HG03196 (cell line): Measurements from ENCODE around the gene IPO4.
"Not testable (repeated sequence)": the region's sequence is repeated elsewhere in the genome, so short reads cannot be mapped to it uniquely, and the experiment has no call there.

Experiments used
- ATAC-seq: cut with Tn5 transposase; IDR thresholded peaks from one replicate; pipeline ENCODE4 v1.9.1; 2021; ENCODE audit not compliant: unreplicated experiment

IPO4 gene

DNA sequence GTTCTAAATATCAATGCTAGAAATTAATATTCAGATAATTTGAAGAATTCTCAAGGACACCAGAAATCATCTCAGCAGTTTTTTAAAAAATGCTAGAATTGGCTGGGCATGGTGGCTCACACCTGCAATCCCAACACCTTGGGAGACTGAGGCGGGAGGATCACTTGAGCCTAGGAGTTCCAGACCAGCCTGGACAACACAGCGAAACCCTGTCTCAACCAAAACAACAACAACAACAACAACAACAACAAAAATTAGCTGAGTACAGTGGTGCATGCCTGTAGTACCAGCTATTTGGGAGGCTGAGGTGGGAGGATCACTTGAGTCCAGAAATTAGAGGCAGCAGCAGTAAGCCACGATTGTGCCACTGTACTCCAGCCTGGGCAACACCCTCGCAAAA, 30.5 kb upstream of the IPO4 start:
- no peak for ATAC-seq

DNA sequence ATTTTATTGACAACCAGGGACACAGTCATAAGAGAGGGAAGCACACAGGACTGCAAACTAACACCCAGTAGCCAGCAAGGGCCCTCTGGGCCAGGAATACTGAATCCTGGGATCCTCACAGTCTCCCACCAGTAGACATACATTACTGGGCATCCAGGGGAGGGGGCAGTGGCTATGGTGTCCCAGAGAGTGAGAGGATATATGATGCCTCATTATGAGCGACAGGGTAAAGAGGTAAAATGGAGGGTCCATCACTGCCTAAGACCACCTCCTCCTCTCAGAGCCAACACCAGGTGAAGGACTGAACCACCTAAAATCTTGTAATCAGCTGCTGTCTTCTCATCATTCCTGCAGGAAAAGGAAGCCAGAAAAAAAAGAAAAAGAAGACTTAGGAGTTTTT, 28.3 kb upstream of the IPO4 start:
- ATAC-seq = not testable (repeated sequence)

DNA sequence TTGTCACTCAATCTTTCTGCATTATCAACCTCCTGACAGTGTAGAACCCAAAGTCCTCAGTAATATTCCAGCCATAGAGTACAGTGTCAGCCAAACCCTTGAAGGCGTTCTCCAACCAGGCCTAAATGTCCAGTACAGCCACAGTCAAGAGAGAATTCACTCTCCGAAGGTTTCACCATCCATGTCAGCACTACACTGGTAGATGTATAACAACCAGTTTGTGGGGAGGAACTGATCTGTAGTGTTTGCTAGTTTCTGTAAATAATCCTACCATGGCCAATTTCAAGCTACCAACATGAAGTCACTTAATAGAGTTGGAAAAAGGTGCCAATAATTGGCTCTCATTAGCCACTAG, 27.7 kb upstream of the IPO4 start:
- no peak for ATAC-seq

DNA sequence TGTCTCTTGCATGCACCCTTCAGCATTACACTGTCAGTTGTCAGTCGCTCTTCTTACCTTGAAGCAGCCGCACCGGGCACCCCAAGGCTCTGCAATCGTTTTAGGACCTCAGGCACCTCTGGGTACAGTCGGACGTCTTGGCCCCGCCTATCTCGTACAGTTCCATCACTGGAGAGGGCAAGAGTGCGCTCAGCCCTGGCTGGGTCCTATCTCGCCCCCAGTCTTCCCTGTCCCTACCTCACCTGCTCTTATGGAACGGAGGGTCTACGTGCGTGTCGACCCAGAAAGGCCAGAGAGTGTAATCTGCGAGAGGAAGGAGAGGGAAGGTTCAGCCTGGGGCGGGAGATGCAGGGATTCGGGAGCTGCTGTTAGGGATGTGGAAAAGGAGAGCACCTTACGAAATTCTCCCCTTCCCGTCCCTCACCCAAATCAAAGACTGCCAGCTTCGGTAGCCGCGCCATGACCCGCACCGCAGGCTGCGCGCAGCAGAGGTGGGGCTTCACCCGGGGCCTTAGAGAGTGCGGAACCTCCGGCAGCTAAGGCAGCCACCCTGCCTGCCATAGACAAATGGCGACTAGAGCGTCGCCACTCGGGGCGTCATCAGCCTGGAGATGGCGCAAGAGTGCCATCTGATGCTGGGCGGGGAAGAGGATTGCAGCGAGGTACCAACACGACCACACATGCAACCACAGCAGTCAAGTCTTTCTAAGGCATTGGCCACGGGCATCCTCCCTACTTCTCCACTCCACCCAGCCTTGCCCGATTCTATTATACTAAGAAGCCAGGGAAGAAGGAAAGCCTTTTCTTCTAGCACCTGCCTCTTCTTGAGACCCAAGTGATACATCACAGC, 27.1 kb upstream of the IPO4 start, which contains the start of gene MDP1:
Gene MDP1, minus strand, starts transcription at position 572 of the 850 bp plus-strand sequence. Its CDS starts 111 bp downstream, at position 461.
- ATAC-seq = peak; percentile 65

DNA sequence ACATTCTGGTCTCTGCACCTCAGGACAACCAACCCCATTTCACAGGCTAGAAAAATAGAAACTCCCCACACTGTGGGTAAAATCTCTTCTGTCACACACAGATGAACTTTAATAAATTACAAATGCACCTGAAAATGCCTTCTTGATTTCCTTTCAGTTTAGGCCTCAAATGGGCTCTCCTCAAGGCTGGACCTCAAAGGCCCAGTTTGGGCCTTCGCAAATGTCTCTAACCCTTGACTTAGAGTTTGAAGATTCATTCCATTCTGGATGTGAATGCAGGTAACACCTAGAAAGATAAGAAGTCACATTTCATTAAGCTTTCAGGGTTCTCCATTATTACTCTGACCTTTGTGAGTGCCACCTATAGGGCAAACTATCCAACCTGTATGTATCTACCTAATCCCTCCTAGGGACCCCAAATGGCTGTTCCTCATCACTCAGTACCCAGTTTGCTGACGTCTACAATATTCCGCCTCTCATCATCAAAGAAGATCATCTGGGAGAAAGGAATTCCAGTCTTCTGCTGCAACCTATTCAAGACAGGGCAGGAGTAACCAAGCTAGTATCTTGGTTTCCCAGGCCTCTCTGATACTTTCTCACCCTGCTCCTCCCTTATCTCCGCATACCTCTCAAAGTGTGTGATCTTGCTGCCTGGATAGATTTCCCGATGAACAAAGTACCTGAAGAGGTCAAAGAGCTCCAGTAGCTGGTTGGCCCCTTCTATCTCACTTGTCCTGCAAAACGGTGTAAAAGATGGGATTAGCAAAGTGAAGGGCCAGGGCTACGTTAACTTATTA, 25.4 kb upstream of the IPO4 start:
- ATAC-seq = no peak

DNA sequence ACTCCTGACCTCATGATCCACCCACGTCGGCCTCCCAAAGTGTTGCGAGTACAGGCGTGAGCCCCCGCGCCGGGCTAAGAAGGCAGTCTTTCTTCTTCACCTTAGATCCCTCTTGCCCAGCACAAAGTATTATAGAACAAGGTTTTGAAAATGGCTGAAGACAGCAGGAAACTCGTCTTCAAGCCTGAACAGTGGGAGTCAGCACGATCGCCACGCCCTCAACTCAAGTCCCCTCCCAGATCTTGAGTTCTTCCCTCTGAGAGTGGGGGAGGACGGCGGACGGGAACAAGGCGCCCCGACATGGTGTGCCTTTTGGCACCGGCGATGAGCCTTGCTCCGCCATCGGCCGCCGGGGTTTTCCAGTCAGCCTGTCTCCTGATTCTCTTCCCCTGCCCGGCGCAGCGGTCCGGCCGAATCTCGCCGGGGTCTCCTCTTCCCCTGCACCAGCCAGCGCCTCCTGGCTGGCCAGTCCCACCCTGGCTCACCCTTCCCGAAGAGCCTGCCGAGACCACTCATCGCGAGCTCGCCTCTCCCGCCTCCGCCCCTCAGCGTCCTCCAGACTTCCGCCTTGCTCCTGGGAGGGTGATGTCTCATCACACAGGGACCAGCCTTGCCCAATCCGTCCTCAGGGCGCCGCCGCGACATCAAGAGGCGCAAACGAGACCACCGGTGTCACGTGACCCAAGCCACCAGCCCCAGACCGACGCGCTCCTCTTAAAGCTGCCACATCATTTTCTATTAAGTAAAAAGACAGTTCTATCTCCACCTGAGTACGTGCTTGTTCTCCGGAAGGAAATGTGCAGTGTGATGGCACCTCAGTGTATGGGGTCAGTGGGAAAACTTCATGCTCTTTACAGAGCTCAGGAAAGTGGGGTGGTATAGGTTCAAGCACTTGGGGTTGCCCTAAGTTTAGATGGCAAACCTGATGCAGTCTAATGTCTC, 24.6 kb upstream of the IPO4 start, which contains the start of gene CHMP4A:
Gene CHMP4A, minus strand, starts transcription at position 565 of the 942 bp plus-strand sequence. Its CDS starts 49 bp downstream, at position 516.
- ATAC-seq = peak; percentile 82

DNA sequence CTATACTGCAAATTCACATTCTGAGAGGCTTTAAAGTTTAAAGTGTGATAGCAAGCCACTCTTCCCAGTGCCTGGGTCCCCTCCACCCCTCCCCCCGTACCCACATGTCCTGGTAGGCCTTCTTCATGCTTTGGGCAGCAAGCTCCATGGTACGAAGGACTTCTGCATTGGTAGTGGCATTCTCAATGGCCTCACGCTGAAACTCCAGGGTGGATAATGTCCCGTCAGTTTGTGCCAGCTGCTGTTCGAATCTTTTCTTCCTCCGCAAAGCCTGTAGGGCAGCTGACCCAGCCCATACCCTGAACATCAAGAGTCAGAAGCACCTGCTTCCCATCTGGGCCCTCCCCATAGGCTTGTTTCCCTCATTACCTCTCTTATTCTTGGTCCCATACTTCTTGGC, 22.7 kb upstream of the IPO4 start:
- ATAC-seq = no peak

DNA sequence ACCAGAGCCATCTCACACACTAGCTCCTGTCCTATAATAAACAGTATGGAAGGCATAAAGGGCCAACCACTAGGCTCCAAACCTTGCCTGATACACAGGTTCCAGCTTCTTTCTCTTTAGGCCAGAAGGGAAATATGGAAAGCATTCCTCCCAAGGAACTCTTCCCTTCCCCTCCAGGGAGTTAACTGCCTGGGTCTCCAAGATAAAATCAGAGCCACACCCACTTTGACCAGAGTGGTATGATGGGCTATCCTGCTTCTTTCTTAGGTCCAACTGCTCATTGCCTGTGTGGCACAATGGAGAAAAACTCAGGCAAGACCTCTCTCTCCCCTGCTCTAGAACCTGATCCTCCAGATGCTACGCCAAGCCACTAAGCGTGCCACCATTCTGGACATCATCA, 19.0 kb upstream of the IPO4 start:
- no peak for ATAC-seq

DNA sequence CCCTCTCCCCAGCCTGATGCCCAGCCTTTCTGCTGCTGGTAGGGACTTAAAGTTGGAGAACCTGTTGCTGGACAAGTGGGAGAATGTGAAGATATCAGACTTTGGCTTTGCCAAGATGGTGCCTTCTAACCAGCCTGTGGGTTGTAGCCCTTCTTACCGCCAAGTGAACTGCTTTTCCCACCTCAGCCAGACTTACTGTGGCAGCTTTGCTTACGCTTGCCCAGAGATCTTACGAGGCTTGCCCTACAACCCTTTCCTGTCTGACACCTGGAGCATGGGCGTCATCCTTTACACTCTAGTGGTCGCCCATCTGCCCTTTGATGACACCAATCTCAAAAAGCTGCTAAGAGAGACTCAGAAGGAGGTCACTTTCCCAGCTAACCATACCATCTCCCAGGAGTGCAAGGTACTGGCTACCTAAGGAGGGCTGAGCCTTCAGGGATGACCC, 18.5 kb upstream of the IPO4 start:
- ATAC-seq = no peak

DNA sequence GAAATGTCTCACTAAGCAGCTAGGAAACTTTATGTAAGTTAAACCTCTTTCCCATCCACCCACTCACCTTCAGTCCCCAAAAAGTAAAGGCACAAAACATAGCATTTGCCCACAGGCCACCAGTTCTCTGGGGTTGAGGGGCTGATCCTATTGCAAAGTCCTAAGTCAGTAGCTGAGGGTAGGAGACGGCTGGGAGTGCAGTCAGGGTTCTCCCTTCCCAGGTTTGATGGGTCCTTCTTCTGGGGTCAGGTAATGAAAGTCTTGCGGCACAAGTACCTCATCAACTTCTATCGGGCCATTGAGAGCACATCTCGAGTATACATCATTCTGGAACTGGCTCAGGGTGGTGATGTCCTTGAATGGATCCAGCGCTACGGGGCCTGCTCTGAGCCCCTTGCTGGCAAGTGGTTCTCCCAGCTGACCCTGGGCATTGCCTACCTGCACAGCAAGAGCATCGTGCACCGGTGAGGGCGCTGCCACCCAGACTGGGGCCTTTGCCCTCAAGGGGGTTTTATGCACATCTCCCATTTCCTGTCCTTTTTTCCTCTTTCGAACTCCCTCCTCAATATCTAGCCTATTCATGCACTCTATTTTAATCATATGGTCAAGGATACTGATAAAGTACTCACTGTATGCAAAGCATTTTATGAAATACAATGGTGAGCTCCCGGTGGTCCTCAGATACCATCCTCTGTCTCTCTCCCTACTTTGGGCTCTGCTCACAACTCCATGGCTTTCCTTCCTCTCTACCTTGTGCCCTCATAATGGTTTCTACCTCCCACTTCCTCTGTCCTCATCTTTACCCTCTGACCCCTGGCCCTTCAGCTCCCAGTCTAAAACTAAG, 17.9 kb upstream of the IPO4 start:
- ATAC-seq = no peak

DNA sequence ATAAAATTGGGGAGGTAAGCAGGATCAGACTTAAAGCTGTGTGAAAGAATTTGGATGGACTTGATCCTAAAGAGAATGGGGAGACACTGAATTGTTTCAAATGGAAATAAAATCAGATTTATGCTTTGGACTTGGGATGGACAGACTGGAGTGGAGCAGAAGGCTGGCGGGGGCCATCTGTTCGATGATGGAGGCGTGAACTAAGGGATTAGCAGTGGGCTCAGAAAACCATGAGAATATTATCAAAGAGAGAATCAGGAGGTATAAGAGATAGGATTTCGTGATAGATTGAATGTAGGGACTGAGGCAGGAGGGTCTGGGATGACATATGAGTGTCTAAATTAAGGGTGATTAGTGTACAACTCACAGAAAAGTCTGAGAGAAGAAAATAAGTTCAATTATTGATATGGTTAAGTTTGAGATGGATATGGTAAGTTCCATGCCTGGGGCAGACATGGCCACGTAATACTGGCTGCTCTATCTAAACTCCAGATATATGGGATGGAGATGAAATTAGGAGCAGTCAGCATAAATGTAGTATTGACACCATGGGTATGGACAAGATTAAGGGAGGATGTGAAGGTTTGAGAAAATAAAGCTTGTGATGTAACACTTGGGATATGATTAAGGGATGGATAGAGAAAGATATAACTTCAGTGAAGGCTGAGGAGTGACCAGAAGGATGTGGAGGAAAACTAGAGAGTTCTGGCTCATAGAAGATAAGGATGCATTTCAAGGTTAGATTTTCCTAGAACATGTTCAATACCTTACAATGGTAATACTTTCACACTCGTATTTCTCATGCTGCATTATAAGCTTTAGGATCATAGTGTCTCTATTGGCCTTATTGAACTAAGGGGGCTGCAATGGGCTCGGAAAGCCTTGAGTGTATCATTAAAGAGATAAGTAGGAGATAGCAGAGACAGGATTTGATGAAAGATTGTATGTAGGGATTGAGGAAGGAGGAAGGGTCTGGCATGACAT, 15.8 kb upstream of the IPO4 start:
- no peak for ATAC-seq

DNA sequence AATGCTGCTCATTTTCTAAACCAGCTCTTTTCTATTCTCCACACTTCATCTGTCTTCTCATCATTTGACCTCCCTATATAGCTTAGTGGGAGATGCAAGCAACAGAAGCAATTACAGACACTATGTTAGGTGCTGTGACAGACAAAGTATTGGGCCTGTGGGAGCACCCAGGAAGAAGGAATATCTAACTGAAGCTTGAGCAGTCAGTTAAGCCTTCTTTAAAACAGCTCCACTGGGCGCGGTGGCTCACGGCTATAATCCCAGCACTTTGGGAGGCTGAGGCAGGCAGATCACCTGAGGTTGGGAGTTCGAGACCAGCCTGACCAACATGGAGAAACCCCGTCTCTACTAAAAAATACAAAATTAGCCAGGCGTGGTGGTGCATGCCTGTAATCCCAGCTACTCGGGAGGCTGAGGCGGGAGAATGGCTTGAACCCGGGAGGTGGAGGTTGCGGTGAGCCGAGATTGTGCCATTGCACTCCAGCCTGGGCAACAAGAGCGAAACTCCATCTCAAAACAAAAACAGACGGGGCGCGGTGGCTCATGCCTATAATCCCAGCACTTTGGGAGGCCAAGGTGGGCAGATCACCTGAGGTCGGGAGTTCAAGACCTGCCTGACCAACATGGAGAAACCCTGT, 14.8 kb upstream of the IPO4 start:
- not testable (repeated sequence) for ATAC-seq

DNA sequence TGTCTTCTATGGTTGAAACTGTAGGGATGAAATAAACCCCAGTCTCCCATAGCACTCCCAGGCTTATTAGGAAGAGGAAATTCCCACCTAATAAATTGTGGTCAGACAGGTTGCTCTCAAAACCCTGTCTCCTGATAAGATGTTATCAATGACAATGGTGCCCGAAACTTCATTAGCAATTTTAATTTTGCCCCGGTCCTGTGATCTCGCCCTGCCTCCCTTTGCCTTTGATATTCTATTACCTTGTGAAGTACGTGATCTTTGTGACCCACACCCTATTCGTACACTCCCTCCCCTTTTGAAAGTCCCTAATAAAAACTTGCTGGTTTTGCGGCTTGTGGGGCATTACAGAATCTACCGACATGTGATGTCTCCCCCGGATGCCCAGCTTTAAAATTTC, 13.9 kb upstream of the IPO4 start:
- ATAC-seq = not testable (repeated sequence)

DNA sequence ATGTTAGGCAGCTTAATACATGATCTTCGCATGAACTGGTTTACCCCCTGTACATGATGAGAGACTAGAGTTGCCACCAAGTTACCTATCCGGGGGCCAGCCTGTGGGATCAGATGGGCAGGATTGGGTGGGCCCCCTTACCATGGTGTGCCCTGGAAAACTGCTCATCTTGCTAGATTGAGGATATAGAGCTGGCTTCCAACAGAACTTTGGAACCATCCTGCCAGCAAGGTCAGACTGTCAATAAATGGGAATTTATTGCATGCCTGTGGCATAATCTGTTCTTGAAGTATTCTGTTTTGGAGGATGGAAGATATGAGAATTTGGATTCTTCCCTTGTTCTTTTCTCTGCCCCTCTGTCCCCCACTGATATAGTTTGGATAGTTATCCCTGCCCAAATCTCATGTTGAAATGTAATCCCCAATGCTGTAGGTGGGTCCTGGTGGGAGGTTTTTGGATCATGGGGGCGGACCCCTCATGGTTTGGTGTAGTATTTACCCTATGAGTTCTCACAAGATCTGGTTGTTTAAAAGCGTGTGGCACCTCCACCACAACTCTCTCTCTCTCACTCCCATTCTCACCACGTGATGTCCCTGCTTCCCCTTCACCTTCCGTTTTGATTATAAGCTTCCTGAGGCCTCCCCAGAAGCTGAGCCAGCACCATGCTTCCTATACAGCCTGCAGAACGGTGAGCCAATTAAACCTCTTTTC, 10.4 kb upstream of the IPO4 start:
- ATAC-seq = no peak

DNA sequence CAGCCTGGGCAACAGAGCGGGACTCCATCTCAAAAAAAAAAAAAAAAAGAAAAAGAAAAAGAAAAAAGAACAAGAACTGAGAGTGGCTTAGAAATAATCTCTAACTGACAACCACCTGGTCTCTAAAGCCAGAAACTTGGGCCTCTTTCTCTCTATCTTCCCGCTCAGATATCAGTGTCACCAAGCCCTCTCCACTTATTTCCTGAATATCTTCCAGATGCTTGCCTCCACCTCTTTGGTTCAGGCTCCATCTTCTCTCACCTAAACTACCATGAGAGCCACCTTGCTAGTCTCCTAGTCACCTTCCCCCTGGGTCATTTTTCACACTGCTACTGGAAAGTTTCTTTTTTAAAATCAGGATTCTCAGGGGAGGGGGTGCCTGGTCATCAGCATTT, 8.4 kb upstream of the IPO4 start:
- no peak for ATAC-seq

DNA sequence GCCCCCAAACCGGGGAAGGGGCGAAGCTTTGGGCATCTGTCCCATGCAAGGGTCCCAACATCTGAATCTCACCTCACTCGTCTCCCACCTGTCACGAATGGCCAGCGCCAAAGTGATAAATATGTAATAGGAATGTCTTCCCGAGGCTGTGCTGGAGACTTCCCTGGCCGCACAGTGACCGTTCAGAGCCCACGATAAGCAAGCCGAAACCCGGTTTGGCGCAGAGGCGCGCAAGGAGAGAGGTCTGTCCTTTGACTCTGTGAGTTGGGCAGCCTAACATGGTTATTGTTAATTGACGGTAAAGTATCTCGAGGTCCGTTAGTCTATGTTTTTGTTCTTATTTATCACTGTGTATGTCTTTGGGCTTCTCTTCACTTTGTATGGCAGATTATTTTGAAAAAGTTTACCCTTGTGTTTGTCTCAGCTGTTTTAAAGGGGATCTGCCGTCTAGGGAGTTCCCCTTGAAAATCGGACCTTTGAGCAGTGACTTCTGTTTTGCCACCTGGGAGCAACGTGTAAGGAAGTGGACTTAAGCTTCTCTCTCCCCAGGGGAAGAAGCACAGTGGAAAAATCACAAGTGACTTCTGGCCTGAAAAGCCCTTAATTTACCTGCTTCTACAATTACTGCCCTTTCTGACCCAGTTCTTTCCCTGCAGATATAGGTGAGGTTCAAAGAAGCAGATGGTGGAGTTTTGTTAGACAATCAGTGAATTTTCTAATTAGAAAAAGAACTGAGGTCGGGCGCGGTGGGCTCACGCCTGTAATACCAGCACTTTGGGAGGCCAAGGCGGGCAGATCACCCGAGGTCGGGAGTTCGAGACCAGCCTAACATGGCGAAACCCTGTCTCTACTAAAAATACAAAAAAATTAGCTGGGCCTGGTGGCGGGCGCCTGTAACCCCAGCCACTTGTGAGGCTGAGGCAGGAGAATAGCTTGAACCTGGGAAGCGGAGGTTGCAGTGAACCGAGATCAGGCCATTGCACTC, 7.7 kb upstream of the IPO4 start:
- peak; percentile 25 for ATAC-seq
